A549 (cell line): Measurements from ENCODE around the gene ARMCX1. TPM values are rescaled to one million over a fixed set of nuclear protein-coding genes. Genes with fewer than 3 reads are reported as not detected.
A peak's percentile ranks its signal among the peaks of the same experiment; 100 is the strongest.
"Not testable (repeated sequence)": the region's sequence is repeated elsewhere in the genome, so short reads cannot be mapped to it uniquely, and the experiment has no call there.

Source experiments
- ATAC-seq, 2 experiments: fragments of 200-7000 bp in 1 of 2; fragments of >200 bp in 1 of 2; cut with Nextera tagmentation in 1 of 2; cut with Tn5 transposase in 1 of 2; 3 replicates each; pipeline versions ENCODE4 v1.8.0 to v1.9.1; 2018 to 2020; ENCODE audit warnings: mild to moderate bottlenecking in 1 of 2, moderate library complexity in 1 of 2
- CTCF ChIA-PET: fragments of 300-600 bp; sonication (Branson Sonifier 250); formaldehyde crosslinking; extraction: SDS; loops from one replicate; lab custom pipeline; 2021; ENCODE audit warnings: antibody characterized with exemption, inconsistent platforms; lab: Yijun Ruan, JAX
- POLR2A ChIA-PET: fragments of 350-600 bp; formaldehyde crosslinking; extraction: SDS; loops from one replicate; lab custom pipeline; 2021; ENCODE audit warnings: antibody characterized with exemption, inconsistent platforms; lab: Yijun Ruan, JAX
- DNase-seq, 2 experiments: peaks; one replicate each; pipeline versions ENCODE4 v3.0.0 to v3.0.0-alpha.2; 2011 to 2016; ENCODE audit warnings: low read depth in 1 of 2, low spot score in 1 of 2
- FAIRE-seq: peaks from 2 replicates; lab custom pipeline; 2011; peaks lifted over from hg19 to GRCh38; lab: Jason Lieb, UNC
- H3K27ac ChIP-seq, 2 experiments: fragments of >200 bp; sonication (Bioruptor Twin); formaldehyde crosslinking; 3 replicates each; pipeline ENCODE4 v1.5.1; 2016 to 2017
- H3K4me1 ChIP-seq: fragments of >200 bp; sonication (Bioruptor Twin); formaldehyde crosslinking; 3 replicates; pipeline ENCODE4 v1.6.1; 2016
- H3K4me2 ChIP-seq: fragments of >200 bp; sonication (Bioruptor Twin); formaldehyde crosslinking; 3 replicates; pipeline ENCODE4 v1.6.1; 2016
- H3K4me3 ChIP-seq: fragments of >200 bp; sonication (Bioruptor Twin); formaldehyde crosslinking; 3 replicates; pipeline ENCODE4 v1.5.1; 2016
- H3K9me3 ChIP-seq: fragments of >200 bp; sonication (Bioruptor Twin); formaldehyde crosslinking; 3 replicates; pipeline ENCODE4 v1.6.1; 2016
- BHLHE40 ChIP-seq: IDR thresholded peaks from 2 replicates; pipeline ENCODE4 v1.6.1; 2012; ENCODE audit warnings: low read depth, low read length, inconsistent platforms
- CBX8 ChIP-seq: fragments of 200-600 bp; sonication (generic); IDR thresholded peaks from 2 replicates; pipeline ENCODE4 v1.6.1; 2016
- EHF ChIP-seq: fragments of 250-450 bp; sonication (Bioruptor Pico); IDR thresholded peaks from 2 replicates; pipeline ENCODE4 v1.5.0; 2020; ENCODE audit warnings: mild to moderate bottlenecking
- EP300 ChIP-seq, 2 experiments: fragments of >200 bp; sonication (Bioruptor Twin); formaldehyde crosslinking; IDR thresholded peaks; 2 replicates in 1 of 2; 3 replicates in 1 of 2; pipeline ENCODE4 v1.6.1; 2016 to 2017
- HDAC2 ChIP-seq: fragments of 200-600 bp; sonication (generic); IDR thresholded peaks from 2 replicates; pipeline ENCODE4 v1.6.1; 2016
- HOXA7 ChIP-seq: fragments of 250-450 bp; sonication (Bioruptor Pico); IDR thresholded peaks from 2 replicates; pipeline ENCODE4 v1.5.0; 2020; ENCODE audit warnings: mild to moderate bottlenecking, moderate library complexity
- HOXB5 ChIP-seq: fragments of 250-450 bp; sonication (Bioruptor Pico); IDR thresholded peaks from 2 replicates; pipeline ENCODE4 v1.5.0; 2020; ENCODE audit warnings: mild to moderate bottlenecking, moderate library complexity
- MAFK ChIP-seq: fragments of 450-650 bp; IDR thresholded peaks from 2 replicates; pipeline ENCODE4 v1.6.1; 2014; ENCODE audit not compliant: partially characterized antibody
- MYC ChIP-seq: IDR thresholded peaks from 2 replicates; pipeline ENCODE4 v1.6.1; 2012; ENCODE audit warnings: mild to moderate bottlenecking, inconsistent platforms, low read length, improper control_type of control experiment, borderline replicate concordance
- NFE2L2 ChIP-seq: fragments of 150-350 bp; conservative IDR thresholded peaks from 2 replicates; pipeline ENCODE4 v1.6.1; 2014; ENCODE audit warnings: low read length
- RAD21 ChIP-seq, 2 experiments: fragments of >200 bp in 1 of 2; sonication (Bioruptor Twin) in 1 of 2; formaldehyde crosslinking in 1 of 2; IDR thresholded peaks in 1 of 2; conservative IDR thresholded peaks in 1 of 2; 2 replicates in 1 of 2; 3 replicates in 1 of 2; pipeline ENCODE4 v1.6.1; 2012 to 2018; ENCODE audit warnings: inconsistent platforms in 1 of 2
- RCOR1 ChIP-seq: fragments of 150-350 bp; IDR thresholded peaks from 2 replicates; pipeline ENCODE4 v1.6.1; 2014; ENCODE audit warnings: antibody characterized with exemption, low read length, low read depth
- SMC3 ChIP-seq: fragments of >200 bp; sonication (Bioruptor Twin); formaldehyde crosslinking; IDR thresholded peaks from 3 replicates; pipeline ENCODE4 v1.6.1; 2018; ENCODE audit warnings: inconsistent platforms
- TFCP2L1 ChIP-seq: fragments of 250-450 bp; sonication (Bioruptor Pico); IDR thresholded peaks from 2 replicates; pipeline ENCODE4 v1.5.0; 2021; ENCODE audit warnings: mild to moderate bottlenecking
- USF2 ChIP-seq: fragments of 450-650 bp; IDR thresholded peaks from 2 replicates; pipeline ENCODE4 v1.6.1; 2014; ENCODE audit warnings: antibody characterized with exemption
- ZFP36 ChIP-seq: fragments of 450-650 bp; IDR thresholded peaks from 2 replicates; pipeline ENCODE4 v1.6.1; 2014; ENCODE audit warnings: borderline replicate concordance; ENCODE audit not compliant: partially characterized antibody
- ZNF302 ChIP-seq: fragments of 250-450 bp; sonication (Bioruptor Pico); IDR thresholded peaks from 2 replicates; pipeline ENCODE4 v1.9.0; 2021; ENCODE audit warnings: inconsistent platforms, mild to moderate bottlenecking, moderate library complexity
- WGBS: methylation state at CpG from one replicate; pipeline ENCODE4 v1.1.6; 2017; ENCODE audit errors: missing lambda C conversion rate; 5-methylcytosine and 5-hydroxymethylcytosine counted together
- polyA minus RNA-seq: library from RNA; depleted of rRNA, polyadenylated mRNA; stranded (reverse); fragments of >200 nt; gene quantifications from 2 replicates; pipeline ENCODE4 v1.2.3, GENCODE V29; 2011; rRNA and poly(A)+ RNA removed
- polyA plus RNA-seq, 4 experiments: library from polyadenylated mRNA; depleted of rRNA in 3 of 4; stranded (reverse); fragments of >200 nt; fragmentation: RNase III in 1 of 4; extraction: RNeasy Plus Mini Kit Qiagen cat#74134 plus additional on column Dnase treatment in 1 of 4; gene quantifications; 2 replicates in 3 of 4; 3 replicates in 1 of 4; pipeline ENCODE4 v1.2.3, GENCODE V29; 2011 to 2017

Gene ARMCX1
- polyA plus RNA-seq (2011; rRNA removed): 0.89 and 1.0 TPM in 2 replicates
- 0.36 and 0.39 TPM in 2 replicates for polyA plus RNA-seq (2012; cell fraction: cytosol; rRNA removed)
- polyA plus RNA-seq (2012; cell fraction: nucleus; rRNA removed): 0.36 and 0.45 TPM in 2 replicates
- polyA plus RNA-seq (2017; fragmentation: RNase III; extraction: RNeasy Plus Mini Kit Qiagen cat#74134 plus additional on column Dnase treatment): 0.29 to 0.48 TPM (median 0.40 TPM) in 3 replicates
- polyA minus RNA-seq: 0.37 and 0.54 TPM in 2 replicates

- peak within 1 kb of the TSS; percentile 65 for H3K4me2 ChIP-seq
- FAIRE-seq: no peak
- TF ChIP-seq TFCP2L1 (CRISPR knock-in tag) (no peak), MAFK (no peak), NFE2L2 (no peak), HOXA7 (CRISPR knock-in tag) (no peak)
- peak within 1 kb of the TSS; percentile 31 for H3K4me3 ChIP-seq
- WGBS: 25% methylated on average over 15 of the region's 20 CpGs
- H3K4me1 ChIP-seq: no peaks in the 10 kb centered on the region
- DNase-seq: peak in 1 of 2 experiments; percentile 11
- H3K27ac ChIP-seq: no peak within 1 kb of the TSS
- peak in 1 of 2 experiments; percentile 85; a peak in 3 of 6 replicates for ATAC-seq
- H3K9me3 ChIP-seq: no peaks in the 10 kb centered on the region
- ChIA-PET CTCF (no interaction called here), POLR2A (no interaction called here)
Measured at GRCh38 chrX:101550362-101550750, at the start of gene ARMCX1. Gene ARMCX1 (plus strand): TSS chrX:101550547. CDS start chrX:101552931, 2,384 bp downstream.

- DNase-seq, H3K4me2 ChIP-seq, POLR2A ChIA-PET, H3K9me3 ChIP-seq, H3K4me3 ChIP-seq, H3K27ac ChIP-seq, H3K4me1 ChIP-seq, FAIRE-seq, CTCF ChIA-PET, ATAC-seq: not testable (repeated sequence)
- WGBS: 64% methylated on average over 1 of the region's 1 CpG
Measured at GRCh38 chrX:101502929-101503328, 47.4 kb upstream of the ARMCX1 start.

- no peaks in the 10 kb centered on the region for H3K4me1 ChIP-seq
- POLR2A ChIA-PET: no interaction called here
- DNase-seq: no peak
- no peak for ATAC-seq
- CTCF ChIA-PET: no interaction called here
- TF ChIP-seq ZNF302 (CRISPR knock-in tag) (no peak), BHLHE40 (no peak), EP300 (IDR thresholded peaks at IDR 0.05) (no peak)
- TF ChIP-seq, all 56 proteins: peak for 0
- Histone ChIP-seq H3K27ac (no peak overlapping the region), H3K4me3 (no peak overlapping the region), H3K4me2 (no peak overlapping the region), H3K9me3 (no peaks in the 10 kb centered on the region)
- no peak for FAIRE-seq
Measured at GRCh38 chrX:101507372-101507771, 43.0 kb upstream of the ARMCX1 start.

- Histone ChIP-seq H3K4me3 (no peak overlapping the region), H3K4me2 (no peak overlapping the region)
- no peak for ATAC-seq
- 14% methylated on average over 4 of the region's 4 CpGs for WGBS
- CTCF ChIA-PET: no interaction called here
- TF ChIP-seq USF2: no peak
- TF ChIP-seq, all 56 proteins: peak for 0
- Histone ChIP-seq H3K4me1 (no peaks in the 10 kb centered on the region), H3K9me3 (no peaks in the 10 kb centered on the region), H3K27ac (no peak overlapping the region)
- POLR2A ChIA-PET: no interaction called here
- no peak for DNase-seq
- no peak for FAIRE-seq
Measured at GRCh38 chrX:101507986-101508385, 42.4 kb upstream of the ARMCX1 start.

GRCh38 chrX:101530944-101531343 is 19.4 kb upstream of the ARMCX1 start:
- H3K4me1 ChIP-seq: no peaks in the 10 kb centered on the region
- H3K9me3 ChIP-seq: no peaks in the 10 kb centered on the region
- DNase-seq: no peak
- no peak overlapping the region for H3K27ac ChIP-seq
- no peak for FAIRE-seq
- WGBS: 2% methylated on average over 2 of the region's 2 CpGs
- H3K4me3 ChIP-seq: no peak overlapping the region
- H3K4me2 ChIP-seq: no peak overlapping the region
- no peak for ATAC-seq
- no peak for TF ChIP-seq RCOR1
- TF ChIP-seq ZFP36: no peak
- TF ChIP-seq HDAC2: no peak
- no peak for TF ChIP-seq SMC3
- ChIA-PET POLR2A (no interaction called here), CTCF (no interaction called here)

- ChIA-PET CTCF (no interaction called here), POLR2A (no interaction called here)
- 25% methylated on average over 2 of the region's 25 CpGs for WGBS
- DNase-seq (no peak), FAIRE-seq (no peak), ATAC-seq (peak in 1 of 2 experiments; percentile 68; a peak in 1 of 6 replicates)
- no peak overlapping the region for H3K27ac ChIP-seq
- H3K4me1 ChIP-seq: no peaks in the 10 kb centered on the region
- H3K4me2 ChIP-seq: no peak overlapping the region
- no peaks in the 10 kb centered on the region for H3K9me3 ChIP-seq
- no peak for TF ChIP-seq MYC
- no peak for TF ChIP-seq HOXB5
- TF ChIP-seq EHF: no peak
- no peak for TF ChIP-seq CBX8
- TF ChIP-seq RAD21 (conservative IDR thresholded peaks at IDR 0.05 in 1 of 2, IDR thresholded peaks at IDR 0.05 in 1 of 2): no peak
- no peak for TF ChIP-seq BHLHE40
- TF ChIP-seq HOXA7 (CRISPR knock-in tag): no peak
- no peak overlapping the region for H3K4me3 ChIP-seq
Measured at GRCh38 chrX:101539116-101539515, 11.2 kb upstream of the ARMCX1 start.
